Measurements from ENCODE around the gene DLK1. TPM values are rescaled to one million over a fixed set of nuclear protein-coding genes. Genes with fewer than 3 reads are reported as not detected.
A peak's percentile ranks its signal among the peaks of the same experiment; 100 is the strongest.

Gene DLK1
- total and polyA plus RNA-seq, 2 of the 13 experiments (the other 11 are each of a cell fraction or from before 2014, with no cell fraction given), result 95.5 to 312 TPM

DNA sequence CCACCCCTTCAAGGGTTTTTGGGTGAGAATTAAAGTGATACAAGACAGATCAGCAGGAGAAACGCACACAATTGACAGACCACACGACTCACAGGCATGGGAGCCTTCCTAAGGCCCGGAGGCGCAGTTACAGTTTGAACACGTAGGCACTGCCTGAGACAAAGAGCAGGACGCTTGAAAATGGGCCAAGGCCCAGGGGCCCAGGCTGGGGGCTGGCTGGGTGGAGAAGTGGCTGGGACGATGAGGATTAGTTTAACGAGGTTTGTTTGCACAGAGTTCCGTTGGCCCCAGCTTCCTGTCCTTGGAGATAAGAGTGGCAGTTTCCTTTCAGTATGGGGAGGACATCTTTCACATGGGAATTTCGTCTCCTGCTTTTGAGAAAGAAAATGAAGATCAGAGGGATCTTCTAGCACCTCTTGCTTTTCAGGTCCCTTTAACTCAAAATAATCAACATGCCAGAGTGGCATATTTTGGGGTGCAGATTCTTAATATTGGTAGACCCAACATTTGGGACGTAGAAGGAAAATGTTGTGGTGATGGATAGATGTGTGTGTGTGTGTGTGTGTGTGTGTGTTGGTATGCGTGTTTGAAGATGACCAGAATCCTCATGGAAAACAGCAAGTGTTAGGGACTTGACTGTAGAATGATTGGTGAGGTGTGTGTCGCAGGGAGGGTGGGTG, 44.6 kb downstream of the DLK1 start (continued):
- TF ChIP-seq, protein P1, sequence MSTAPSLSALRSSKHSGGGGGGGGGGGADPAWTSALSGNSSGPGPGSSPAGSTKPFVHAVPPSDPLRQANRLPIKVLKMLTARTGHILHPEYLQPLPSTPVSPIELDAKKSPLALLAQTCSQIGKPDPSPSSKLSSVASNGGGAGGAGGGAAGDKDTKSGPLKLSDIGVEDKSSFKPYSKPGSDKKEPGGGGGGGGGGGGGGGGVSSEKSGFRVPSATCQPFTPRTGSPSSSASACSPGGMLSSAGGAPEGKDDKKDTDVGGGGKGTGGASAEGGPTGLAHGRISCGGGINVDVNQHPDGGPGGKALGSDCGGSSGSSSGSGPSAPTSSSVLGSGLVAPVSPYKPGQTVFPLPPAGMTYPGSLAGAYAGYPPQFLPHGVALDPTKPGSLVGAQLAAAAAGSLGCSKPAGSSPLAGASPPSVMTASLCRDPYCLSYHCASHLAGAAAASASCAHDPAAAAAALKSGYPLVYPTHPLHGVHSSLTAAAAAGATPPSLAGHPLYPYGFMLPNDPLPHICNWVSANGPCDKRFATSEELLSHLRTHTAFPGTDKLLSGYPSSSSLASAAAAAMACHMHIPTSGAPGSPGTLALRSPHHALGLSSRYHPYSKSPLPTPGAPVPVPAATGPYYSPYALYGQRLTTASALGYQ (CRISPR knock-in tag; IDR thresholded peaks at IDR 0.05), result 0 out of 2 replicates have a peak, but pooled peaks have one; percentile 60
- TF ChIP-seq ZMYM4 (CRISPR knock-in tag; IDR thresholded peaks at IDR 0.05), result peak; percentile 86
- TF ChIP-seq ZBTB38 (CRISPR knock-in tag; IDR thresholded peaks at IDR 0.05), result peak; percentile 97
- TF ChIP-seq, protein P2, sequence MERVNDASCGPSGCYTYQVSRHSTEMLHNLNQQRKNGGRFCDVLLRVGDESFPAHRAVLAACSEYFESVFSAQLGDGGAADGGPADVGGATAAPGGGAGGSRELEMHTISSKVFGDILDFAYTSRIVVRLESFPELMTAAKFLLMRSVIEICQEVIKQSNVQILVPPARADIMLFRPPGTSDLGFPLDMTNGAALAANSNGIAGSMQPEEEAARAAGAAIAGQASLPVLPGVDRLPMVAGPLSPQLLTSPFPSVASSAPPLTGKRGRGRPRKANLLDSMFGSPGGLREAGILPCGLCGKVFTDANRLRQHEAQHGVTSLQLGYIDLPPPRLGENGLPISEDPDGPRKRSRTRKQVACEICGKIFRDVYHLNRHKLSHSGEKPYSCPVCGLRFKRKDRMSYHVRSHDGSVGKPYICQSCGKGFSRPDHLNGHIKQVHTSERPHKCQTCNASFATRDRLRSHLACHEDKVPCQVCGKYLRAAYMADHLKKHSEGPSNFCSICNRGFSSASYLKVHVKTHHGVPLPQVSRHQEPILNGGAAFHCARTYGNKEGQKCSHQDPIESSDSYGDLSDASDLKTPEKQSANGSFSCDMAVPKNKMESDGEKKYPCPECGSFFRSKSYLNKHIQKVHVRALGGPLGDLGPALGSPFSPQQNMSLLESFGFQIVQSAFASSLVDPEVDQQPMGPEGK (CRISPR knock-in tag; IDR thresholded peaks at IDR 0.05), result peak; percentile 89
- 0 out of 2 replicates have a peak, but pooled peaks have one; percentile 25 for TF ChIP-seq HNRNPL (IDR thresholded peaks at IDR 0.05; ENCODE audit: low read depth, low read length)
- TF ChIP-seq, protein P3, sequence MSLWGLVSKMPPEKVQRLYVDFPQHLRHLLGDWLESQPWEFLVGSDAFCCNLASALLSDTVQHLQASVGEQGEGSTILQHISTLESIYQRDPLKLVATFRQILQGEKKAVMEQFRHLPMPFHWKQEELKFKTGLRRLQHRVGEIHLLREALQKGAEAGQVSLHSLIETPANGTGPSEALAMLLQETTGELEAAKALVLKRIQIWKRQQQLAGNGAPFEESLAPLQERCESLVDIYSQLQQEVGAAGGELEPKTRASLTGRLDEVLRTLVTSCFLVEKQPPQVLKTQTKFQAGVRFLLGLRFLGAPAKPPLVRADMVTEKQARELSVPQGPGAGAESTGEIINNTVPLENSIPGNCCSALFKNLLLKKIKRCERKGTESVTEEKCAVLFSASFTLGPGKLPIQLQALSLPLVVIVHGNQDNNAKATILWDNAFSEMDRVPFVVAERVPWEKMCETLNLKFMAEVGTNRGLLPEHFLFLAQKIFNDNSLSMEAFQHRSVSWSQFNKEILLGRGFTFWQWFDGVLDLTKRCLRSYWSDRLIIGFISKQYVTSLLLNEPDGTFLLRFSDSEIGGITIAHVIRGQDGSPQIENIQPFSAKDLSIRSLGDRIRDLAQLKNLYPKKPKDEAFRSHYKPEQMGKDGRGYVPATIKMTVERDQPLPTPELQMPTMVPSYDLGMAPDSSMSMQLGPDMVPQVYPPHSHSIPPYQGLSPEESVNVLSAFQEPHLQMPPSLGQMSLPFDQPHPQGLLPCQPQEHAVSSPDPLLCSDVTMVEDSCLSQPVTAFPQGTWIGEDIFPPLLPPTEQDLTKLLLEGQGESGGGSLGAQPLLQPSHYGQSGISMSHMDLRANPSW (CRISPR knock-in tag; IDR thresholded peaks at IDR 0.05; ENCODE audit: borderline replicate concordance), result no peak
- TF ChIP-seq SOX5 (CRISPR knock-in tag; IDR thresholded peaks at IDR 0.05; ENCODE audit: borderline replicate concordance), result peak; percentile 25; the same call in 1 of the 2 replicates
- no peak for TF ChIP-seq NFYB (CRISPR knock-in tag; IDR thresholded peaks at IDR 0.05)
- TF ChIP-seq CREM (IDR thresholded peaks at IDR 0.05), result peak; percentile 66; the same call in 1 of the 2 replicates
- TF ChIP-seq CREM (CRISPR knock-in tag; IDR thresholded peaks at IDR 0.05), result no peak
- no peak for TF ChIP-seq ZKSCAN8 (CRISPR knock-in tag; IDR thresholded peaks at IDR 0.05; ENCODE audit: borderline replicate concordance)
- TF ChIP-seq, protein P4, sequence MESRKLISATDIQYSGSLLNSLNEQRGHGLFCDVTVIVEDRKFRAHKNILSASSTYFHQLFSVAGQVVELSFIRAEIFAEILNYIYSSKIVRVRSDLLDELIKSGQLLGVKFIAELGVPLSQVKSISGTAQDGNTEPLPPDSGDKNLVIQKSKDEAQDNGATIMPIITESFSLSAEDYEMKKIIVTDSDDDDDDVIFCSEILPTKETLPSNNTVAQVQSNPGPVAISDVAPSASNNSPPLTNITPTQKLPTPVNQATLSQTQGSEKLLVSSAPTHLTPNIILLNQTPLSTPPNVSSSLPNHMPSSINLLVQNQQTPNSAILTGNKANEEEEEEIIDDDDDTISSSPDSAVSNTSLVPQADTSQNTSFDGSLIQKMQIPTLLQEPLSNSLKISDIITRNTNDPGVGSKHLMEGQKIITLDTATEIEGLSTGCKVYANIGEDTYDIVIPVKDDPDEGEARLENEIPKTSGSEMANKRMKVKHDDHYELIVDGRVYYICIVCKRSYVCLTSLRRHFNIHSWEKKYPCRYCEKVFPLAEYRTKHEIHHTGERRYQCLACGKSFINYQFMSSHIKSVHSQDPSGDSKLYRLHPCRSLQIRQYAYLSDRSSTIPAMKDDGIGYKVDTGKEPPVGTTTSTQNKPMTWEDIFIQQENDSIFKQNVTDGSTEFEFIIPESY (CRISPR knock-in tag; IDR thresholded peaks at IDR 0.05), result peak; percentile 47; the same call in 1 of the 2 replicates
- TF ChIP-seq, protein P5, sequence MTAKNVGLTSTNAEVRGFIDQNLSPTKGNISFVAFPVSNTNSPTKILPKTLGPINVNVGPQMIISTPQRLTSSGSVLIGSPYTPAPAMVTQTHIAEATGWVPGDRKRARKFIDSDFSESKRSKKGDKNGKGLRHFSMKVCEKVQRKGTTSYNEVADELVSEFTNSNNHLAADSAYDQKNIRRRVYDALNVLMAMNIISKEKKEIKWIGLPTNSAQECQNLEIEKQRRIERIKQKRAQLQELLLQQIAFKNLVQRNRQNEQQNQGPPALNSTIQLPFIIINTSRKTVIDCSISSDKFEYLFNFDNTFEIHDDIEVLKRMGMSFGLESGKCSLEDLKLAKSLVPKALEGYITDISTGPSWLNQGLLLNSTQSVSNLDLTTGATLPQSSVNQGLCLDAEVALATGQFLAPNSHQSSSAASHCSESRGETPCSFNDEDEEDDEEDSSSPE (CRISPR knock-in tag; IDR thresholded peaks at IDR 0.05), result 0 out of 2 replicates have a peak, but pooled peaks have one; percentile 41
- TF ChIP-seq ZNF749 (CRISPR knock-in tag; IDR thresholded peaks at IDR 0.05; ENCODE audit: borderline replicate concordance), result no peak
- peak; percentile 40; the same call in 1 of the 2 replicates for TF ChIP-seq ZFX (CRISPR knock-in tag; IDR thresholded peaks at IDR 0.05; ENCODE audit: low read depth)
